ENCODE data around the gene TMEM80.

TMEM80 gene

DNA sequence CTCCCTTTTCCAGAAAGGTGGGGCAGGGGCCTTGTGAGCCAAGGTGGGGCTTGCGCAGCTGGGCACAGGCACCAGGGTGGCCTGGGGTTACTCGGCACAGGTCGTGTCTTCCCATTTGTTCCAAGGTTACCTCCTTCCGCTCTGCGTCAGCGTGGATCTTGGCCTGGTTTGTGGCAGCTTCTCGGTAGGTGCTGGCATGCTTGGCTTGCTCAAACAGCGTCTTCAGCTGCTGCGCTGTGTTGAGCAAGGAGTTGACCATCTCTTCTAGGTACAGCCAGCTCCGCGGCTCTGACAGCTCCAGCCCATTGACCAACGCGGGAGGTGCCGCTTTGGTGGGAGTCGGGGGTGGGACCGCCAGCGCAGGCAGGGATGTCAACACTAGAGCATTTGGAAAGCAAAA lies 21.2 kb upstream of the TMEM80 start:
- Histone ChIP-seq H3K9me2 (ENCODE audit: low read depth, low read length) (no peaks in the 10 kb centered on the region), H3F3A (ENCODE audit: insufficient read depth, low read length) (no peaks in the 10 kb centered on the region), H3K79me2 (ENCODE audit: insufficient read depth, low read length) (no peaks in the 10 kb centered on the region), H3K4me3 (ENCODE audit: low read depth, low read length, poor library complexity, severe bottlenecking) (no peak overlapping the region), H3K4me2 (ENCODE audit: low read length) (no peak overlapping the region), H3K9ac (ENCODE audit: low read length) (no peak overlapping the region), H3K4me1 (ENCODE audit: insufficient read depth, low read length, severe bottlenecking) (no peaks in the 10 kb centered on the region), H3K9me3 (ENCODE audit: low read length) (no peaks in the 10 kb centered on the region), H3K27ac (ENCODE audit: low read depth, low read length, poor library complexity, severe bottlenecking) (no peak overlapping the region), H3K27me3 (ENCODE audit: insufficient read depth, low read length) (no peaks in the 10 kb centered on the region), H2AFZ (ENCODE audit: low read length) (no peak overlapping the region), H3K36me3 (ENCODE audit: insufficient read depth, low read length) (peaks cover 42% of the 10 kb centered on the region), H4K20me1 (ENCODE audit: insufficient read depth, low read length) (no peaks in the 10 kb centered on the region)
- TF ChIP-seq, protein P1, sequence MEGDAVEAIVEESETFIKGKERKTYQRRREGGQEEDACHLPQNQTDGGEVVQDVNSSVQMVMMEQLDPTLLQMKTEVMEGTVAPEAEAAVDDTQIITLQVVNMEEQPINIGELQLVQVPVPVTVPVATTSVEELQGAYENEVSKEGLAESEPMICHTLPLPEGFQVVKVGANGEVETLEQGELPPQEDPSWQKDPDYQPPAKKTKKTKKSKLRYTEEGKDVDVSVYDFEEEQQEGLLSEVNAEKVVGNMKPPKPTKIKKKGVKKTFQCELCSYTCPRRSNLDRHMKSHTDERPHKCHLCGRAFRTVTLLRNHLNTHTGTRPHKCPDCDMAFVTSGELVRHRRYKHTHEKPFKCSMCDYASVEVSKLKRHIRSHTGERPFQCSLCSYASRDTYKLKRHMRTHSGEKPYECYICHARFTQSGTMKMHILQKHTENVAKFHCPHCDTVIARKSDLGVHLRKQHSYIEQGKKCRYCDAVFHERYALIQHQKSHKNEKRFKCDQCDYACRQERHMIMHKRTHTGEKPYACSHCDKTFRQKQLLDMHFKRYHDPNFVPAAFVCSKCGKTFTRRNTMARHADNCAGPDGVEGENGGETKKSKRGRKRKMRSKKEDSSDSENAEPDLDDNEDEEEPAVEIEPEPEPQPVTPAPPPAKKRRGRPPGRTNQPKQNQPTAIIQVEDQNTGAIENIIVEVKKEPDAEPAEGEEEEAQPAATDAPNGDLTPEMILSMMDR (IDR thresholded peaks at IDR 0.05; ENCODE audit: low read length): no peak
- TF ChIP-seq EZH2 (IDR thresholded peaks at IDR 0.05; ENCODE audit: borderline replicate concordance, low read length): no peak

DNA sequence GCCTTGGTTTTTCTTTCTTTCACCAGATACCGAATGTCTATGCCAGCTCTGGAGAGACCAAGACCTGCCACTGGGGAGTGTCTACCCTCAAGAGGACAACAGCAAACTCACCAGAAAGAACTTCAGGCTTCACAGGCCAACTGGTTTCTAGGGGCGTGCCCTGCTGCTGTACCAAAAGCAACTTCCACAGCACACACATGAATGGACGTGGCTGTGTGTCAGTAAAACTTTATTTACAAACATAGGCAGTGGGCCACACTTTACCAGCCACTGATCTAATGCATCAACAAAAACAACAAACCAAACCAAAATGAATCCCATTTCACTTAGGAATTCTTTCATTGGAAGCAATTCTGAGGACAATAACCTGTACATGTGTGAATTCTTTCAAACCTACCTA lies 17.3 kb upstream of the TMEM80 start:
- Histone ChIP-seq H3K4me1 (ENCODE audit: insufficient read depth, low read length, severe bottlenecking) (no peaks in the 10 kb centered on the region), H3K36me3 (ENCODE audit: insufficient read depth, low read length) (peaks cover 47% of the 10 kb centered on the region), H3F3A (ENCODE audit: insufficient read depth, low read length) (no peaks in the 10 kb centered on the region), H3K27me3 (ENCODE audit: insufficient read depth, low read length) (no peaks in the 10 kb centered on the region), H3K9me2 (ENCODE audit: low read depth, low read length) (no peaks in the 10 kb centered on the region), H3K4me3 (ENCODE audit: low read depth, low read length, poor library complexity, severe bottlenecking) (no peak overlapping the region), H3K79me2 (ENCODE audit: insufficient read depth, low read length) (no peaks in the 10 kb centered on the region), H3K4me2 (ENCODE audit: low read length) (no peak overlapping the region), H3K9me3 (ENCODE audit: low read length) (no peaks in the 10 kb centered on the region), H3K27ac (ENCODE audit: low read depth, low read length, poor library complexity, severe bottlenecking) (no peak overlapping the region), H3K9ac (ENCODE audit: low read length) (no peak overlapping the region), H2AFZ (ENCODE audit: low read length) (no peak overlapping the region), H4K20me1 (ENCODE audit: insufficient read depth, low read length) (no peaks in the 10 kb centered on the region)
- no peak for TF ChIP-seq EZH2 (IDR thresholded peaks at IDR 0.05; ENCODE audit: borderline replicate concordance, low read length)
- TF ChIP-seq, protein P1 (IDR thresholded peaks at IDR 0.05; ENCODE audit: low read length): no peak

GRCh38 chr11:679271-680207 lies 16.1 kb upstream of the TMEM80 start:
- TF ChIP-seq EZH2 (IDR thresholded peaks at IDR 0.05; ENCODE audit: borderline replicate concordance, low read length): no peak
- TF ChIP-seq, protein P1 (IDR thresholded peaks at IDR 0.05; ENCODE audit: low read length): no peak
- Histone ChIP-seq H3K27me3 (ENCODE audit: insufficient read depth, low read length) (no peaks in the 10 kb centered on the region), H3K27ac (ENCODE audit: low read depth, low read length, poor library complexity, severe bottlenecking) (no peak overlapping the region), H3K36me3 (ENCODE audit: insufficient read depth, low read length) (peaks cover 48% of the 10 kb centered on the region), H3K4me1 (ENCODE audit: insufficient read depth, low read length, severe bottlenecking) (no peaks in the 10 kb centered on the region), H2AFZ (ENCODE audit: low read length) (no peak overlapping the region), H3K9me2 (ENCODE audit: low read depth, low read length) (no peaks in the 10 kb centered on the region), H3K4me3 (ENCODE audit: low read depth, low read length, poor library complexity, severe bottlenecking) (no peak overlapping the region), H3K9ac (ENCODE audit: low read length) (no peak overlapping the region), H3K9me3 (ENCODE audit: low read length) (no peaks in the 10 kb centered on the region), H3K4me2 (ENCODE audit: low read length) (no peak overlapping the region), H3F3A (ENCODE audit: insufficient read depth, low read length) (no peaks in the 10 kb centered on the region), H3K79me2 (ENCODE audit: insufficient read depth, low read length) (no peaks in the 10 kb centered on the region), H4K20me1 (ENCODE audit: insufficient read depth, low read length) (no peaks in the 10 kb centered on the region)
